Measurements from ENCODE around the gene CABP2.
"Not testable (repeated sequence)": the region's sequence is repeated elsewhere in the genome, so short reads cannot be mapped to it uniquely, and the experiment has no call there.

GRCh38 chr11:67563705-67564114 is 40.5 kb upstream of the CABP2 start:
- TF ChIP-seq CTCF (IDR thresholded peaks at IDR 0.05; ENCODE audit: borderline replicate concordance, extremely low read depth, low read length, poor library complexity, severe bottlenecking); EZH2 (IDR thresholded peaks at IDR 0.05; ENCODE audit: borderline replicate concordance, low read depth, low read length, severe bottlenecking): not testable (repeated sequence)

All from DND-41 (cell line).